Stromal cell of bone marrow (primary cell): ENCODE measurements around the gene LRRC72.
"Not testable (repeated sequence)": the region's sequence is repeated elsewhere in the genome, so short reads cannot be mapped to it uniquely, and the experiment has no call there.

Source experiments
- DNase-seq: peaks from one replicate; pipeline ENCODE4 v3.0.0-alpha.2; 2012; ENCODE audit warnings: low read depth

Gene LRRC72

GRCh38 chr7:16526742-16527540 lies at the start of gene LRRC72:
LRRC72 (plus strand) TSS chr7:16526825; CDS start chr7:16526953, 128 bp downstream.
- no peak for DNase-seq

GRCh38 chr7:16479161-16479560 lies 47.5 kb upstream of the LRRC72 start:
- DNase-seq = no peak

GRCh38 chr7:16479591-16479990 lies 47.0 kb upstream of the LRRC72 start:
- no peak for DNase-seq

- no peak for DNase-seq
Measured at GRCh38 chr7:16484453-16485158, 42.0 kb upstream of the LRRC72 start.

- no peak for DNase-seq
Measured at GRCh38 chr7:16491148-16491547, 35.5 kb upstream of the LRRC72 start.

GRCh38 chr7:16492513-16493062 lies 34.0 kb upstream of the LRRC72 start:
- DNase-seq = no peak

- no peak for DNase-seq
Measured at GRCh38 chr7:16493266-16493665, 33.4 kb upstream of the LRRC72 start.

- DNase-seq = no peak
Measured at GRCh38 chr7:16494551-16494950, 32.1 kb upstream of the LRRC72 start.

GRCh38 chr7:16494955-16495719 lies 31.5 kb upstream of the LRRC72 start:
- DNase-seq = no peak

- DNase-seq = no peak
Measured at GRCh38 chr7:16498122-16498521, 28.5 kb upstream of the LRRC72 start.

- no peak for DNase-seq
Measured at GRCh38 chr7:16502303-16502702, 24.3 kb upstream of the LRRC72 start.

GRCh38 chr7:16504019-16504418 lies 22.6 kb upstream of the LRRC72 start:
- DNase-seq = no peak

- DNase-seq = not testable (repeated sequence)
Measured at GRCh38 chr7:16506422-16506821, 20.2 kb upstream of the LRRC72 start.

- no peak for DNase-seq
Measured at GRCh38 chr7:16509829-16510228, 16.8 kb upstream of the LRRC72 start.

- DNase-seq = no peak
Measured at GRCh38 chr7:16511314-16511713, 15.3 kb upstream of the LRRC72 start.

GRCh38 chr7:16512097-16512496 lies 14.5 kb upstream of the LRRC72 start:
- DNase-seq = no peak

GRCh38 chr7:16514271-16514670 lies 12.4 kb upstream of the LRRC72 start:
- DNase-seq = no peak

GRCh38 chr7:16514729-16515128 lies 11.9 kb upstream of the LRRC72 start:
- no peak for DNase-seq

- no peak for DNase-seq
Measured at GRCh38 chr7:16515785-16516685, 10.6 kb upstream of the LRRC72 start.

GRCh38 chr7:16519985-16520384 lies 6.6 kb upstream of the LRRC72 start:
- not testable (repeated sequence) for DNase-seq

GRCh38 chr7:16524332-16524731 lies 2.3 kb upstream of the LRRC72 start:
- no peak for DNase-seq
